Parathyroid adenoma (tissue), 2 donors: ENCODE measurements around the gene MVB12A.

ENCODE experiments used
- H2AFZ ChIP-seq: fragments of 300-600 bp; sonication (generic); one replicate; pipeline ENCODE4 v1.7.0; 2017; ENCODE audit warnings: antibody characterized with exemption, mild to moderate bottlenecking
- H3K27ac ChIP-seq: fragments of 300-600 bp; sonication (generic); one replicate; pipeline ENCODE4 v1.7.0; 2017
- H3K27me3 ChIP-seq: fragments of 300-600 bp; sonication (generic); one replicate; pipeline ENCODE4 v1.7.0; 2017; ENCODE audit warnings: low read length; ENCODE audit not compliant: control insufficient read depth, insufficient read depth
- H3K36me3 ChIP-seq: fragments of 300-600 bp; sonication (generic); one replicate; pipeline ENCODE4 v1.7.0; 2017; ENCODE audit warnings: low read length; ENCODE audit not compliant: control insufficient read depth, insufficient read depth
- H3K4me1 ChIP-seq: fragments of 300-600 bp; sonication (generic); one replicate; pipeline ENCODE4 v1.7.0; 2017; ENCODE audit warnings: control low read depth
- H3K4me2 ChIP-seq: fragments of 300-600 bp; sonication (generic); one replicate; pipeline ENCODE4 v1.7.0; 2017; ENCODE audit warnings: low read length
- H3K4me3 ChIP-seq: fragments of 300-600 bp; sonication (generic); one replicate; pipeline ENCODE4 v1.7.0; 2017; ENCODE audit warnings: low read depth, low read length
- H3K79me2 ChIP-seq: fragments of 300-600 bp; sonication (generic); one replicate; pipeline ENCODE4 v1.7.0; 2017; ENCODE audit warnings: control low read depth
- H3K9ac ChIP-seq: fragments of 300-600 bp; sonication (generic); one replicate; pipeline ENCODE4 v1.7.0; 2017; ENCODE audit warnings: mild to moderate bottlenecking
- H3K9me3 ChIP-seq: fragments of 300-600 bp; sonication (generic); one replicate; pipeline ENCODE4 v1.7.0; 2017; ENCODE audit warnings: low read length; ENCODE audit not compliant: control insufficient read depth
- TF ChIP-seq, protein P1 (sequence below): fragments of 300-600 bp; sonication (generic); IDR thresholded peaks from one replicate; pipeline ENCODE4 v1.7.0; 2017; ENCODE audit warnings: antibody characterized with exemption, mild to moderate bottlenecking
- donor health status: primary hyperparathyroidism.

MVB12A gene

DNA sequence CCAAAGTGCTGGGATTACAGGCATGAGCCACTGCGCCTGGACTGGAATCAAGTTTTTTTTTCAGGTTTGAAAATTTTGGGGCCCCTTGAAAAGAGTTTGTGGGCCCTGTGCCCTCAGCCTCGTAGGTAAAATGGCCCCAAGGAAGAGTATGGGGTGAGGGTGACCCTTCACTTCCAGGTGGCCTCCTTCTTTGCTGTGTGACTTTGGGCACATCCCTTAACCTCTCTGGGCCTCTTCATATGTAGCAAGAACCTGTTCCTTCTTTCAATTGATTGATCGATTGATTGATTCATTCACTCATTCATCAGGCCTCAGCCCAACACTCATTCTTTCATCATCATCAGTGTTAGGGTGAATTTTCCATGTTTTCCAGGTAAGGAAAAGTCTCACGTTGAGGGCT lies 32.0 kb downstream of the MVB12A start:
- TF ChIP-seq, protein P1, sequence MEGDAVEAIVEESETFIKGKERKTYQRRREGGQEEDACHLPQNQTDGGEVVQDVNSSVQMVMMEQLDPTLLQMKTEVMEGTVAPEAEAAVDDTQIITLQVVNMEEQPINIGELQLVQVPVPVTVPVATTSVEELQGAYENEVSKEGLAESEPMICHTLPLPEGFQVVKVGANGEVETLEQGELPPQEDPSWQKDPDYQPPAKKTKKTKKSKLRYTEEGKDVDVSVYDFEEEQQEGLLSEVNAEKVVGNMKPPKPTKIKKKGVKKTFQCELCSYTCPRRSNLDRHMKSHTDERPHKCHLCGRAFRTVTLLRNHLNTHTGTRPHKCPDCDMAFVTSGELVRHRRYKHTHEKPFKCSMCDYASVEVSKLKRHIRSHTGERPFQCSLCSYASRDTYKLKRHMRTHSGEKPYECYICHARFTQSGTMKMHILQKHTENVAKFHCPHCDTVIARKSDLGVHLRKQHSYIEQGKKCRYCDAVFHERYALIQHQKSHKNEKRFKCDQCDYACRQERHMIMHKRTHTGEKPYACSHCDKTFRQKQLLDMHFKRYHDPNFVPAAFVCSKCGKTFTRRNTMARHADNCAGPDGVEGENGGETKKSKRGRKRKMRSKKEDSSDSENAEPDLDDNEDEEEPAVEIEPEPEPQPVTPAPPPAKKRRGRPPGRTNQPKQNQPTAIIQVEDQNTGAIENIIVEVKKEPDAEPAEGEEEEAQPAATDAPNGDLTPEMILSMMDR = no peak
- Histone ChIP-seq H3K27me3 (no peaks in the 10 kb centered on the region), H3K9me3 (no peaks in the 10 kb centered on the region), H2AFZ (no peak overlapping the region), H3K79me2 (no peaks in the 10 kb centered on the region), H3K9ac (no peak overlapping the region), H3K36me3 (no peaks in the 10 kb centered on the region), H3K4me1 (no peaks in the 10 kb centered on the region), H3K4me3 (no peak overlapping the region), H3K27ac (no peak overlapping the region), H3K4me2 (no peak overlapping the region)

DNA sequence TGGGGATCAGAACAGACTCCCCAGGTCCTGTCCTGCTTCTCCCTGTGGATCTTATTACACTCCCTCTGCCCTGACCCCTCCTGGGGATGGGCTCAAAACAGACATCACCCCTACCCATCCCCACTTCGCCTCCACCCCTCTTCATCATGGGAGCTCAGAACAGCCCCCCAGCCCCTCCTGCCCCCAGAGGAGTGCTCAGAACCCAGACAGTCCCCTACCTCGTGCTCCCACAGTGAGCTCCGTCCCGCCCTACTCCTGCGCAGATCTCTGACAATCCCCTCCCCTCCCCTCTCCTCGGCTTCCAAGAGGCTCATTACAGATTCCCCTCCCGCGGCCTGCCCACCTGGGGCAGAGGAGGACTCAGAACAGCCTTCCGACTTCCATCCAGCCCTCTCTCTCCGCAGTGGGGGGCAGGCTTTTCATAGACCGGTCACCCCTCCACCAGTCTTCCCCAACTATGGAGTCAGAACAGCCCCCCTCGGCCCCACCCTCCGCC lies 34.8 kb downstream of the MVB12A start:
- H3K36me3 ChIP-seq = no peaks in the 10 kb centered on the region
- H3K79me2 ChIP-seq = no peaks in the 10 kb centered on the region
- no peak overlapping the region for H3K4me3 ChIP-seq
- no peak overlapping the region for H3K9ac ChIP-seq
- H3K9me3 ChIP-seq = no peaks in the 10 kb centered on the region
- H3K27ac ChIP-seq = no peak overlapping the region
- H2AFZ ChIP-seq = no peak overlapping the region
- TF ChIP-seq, protein P1 = no peak
- H3K27me3 ChIP-seq = no peaks in the 10 kb centered on the region
- H3K4me1 ChIP-seq = no peaks in the 10 kb centered on the region
- H3K4me2 ChIP-seq = no peak overlapping the region

DNA sequence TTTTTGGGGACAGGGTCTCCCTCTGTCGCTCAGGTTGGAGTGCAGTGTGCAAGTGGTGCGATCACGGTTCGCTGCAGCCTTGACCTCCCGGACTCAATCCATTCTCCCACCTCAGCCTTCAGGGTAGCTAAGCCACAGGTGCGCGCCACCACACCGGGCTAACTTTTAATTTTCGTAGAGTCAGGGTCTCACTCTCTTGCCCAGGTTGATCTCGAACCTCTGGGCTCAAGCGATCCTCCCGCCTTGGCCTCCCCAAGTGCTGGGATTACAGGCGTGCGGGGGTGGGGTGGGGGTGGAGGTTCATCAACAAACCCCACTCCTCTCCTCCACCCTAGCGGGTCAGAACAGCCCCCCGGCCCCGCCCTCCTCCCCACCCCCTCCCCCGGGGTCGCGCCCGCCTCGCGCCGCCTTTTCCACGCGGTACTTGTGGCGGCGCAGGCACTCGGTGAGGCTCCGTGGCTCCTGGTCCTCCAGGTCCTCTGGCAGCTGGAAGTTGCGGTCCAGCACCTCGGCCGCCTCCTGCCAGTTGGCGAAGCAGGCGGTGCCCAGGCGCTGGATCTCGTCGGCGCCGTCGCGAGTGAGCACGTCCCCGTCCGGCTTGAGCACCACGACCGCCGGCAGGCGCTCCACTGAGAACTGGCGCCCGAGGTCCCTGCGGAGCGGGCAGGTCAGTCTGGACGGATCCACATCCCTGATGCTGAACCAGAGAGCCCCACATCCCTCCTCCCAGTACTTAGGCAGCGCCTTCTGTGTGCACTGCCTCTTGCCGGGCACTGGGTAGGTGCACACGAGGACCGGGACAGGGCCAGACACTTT lies 35.7 kb downstream of the MVB12A start:
- H3K79me2 ChIP-seq = no peaks in the 10 kb centered on the region
- H2AFZ ChIP-seq = peak overlapping the region; percentile 42
- H3K36me3 ChIP-seq = no peaks in the 10 kb centered on the region
- no peak overlapping the region for H3K9ac ChIP-seq
- H3K9me3 ChIP-seq = no peaks in the 10 kb centered on the region
- H3K27ac ChIP-seq = no peak overlapping the region
- TF ChIP-seq, protein P1 = no peak
- no peaks in the 10 kb centered on the region for H3K27me3 ChIP-seq
- H3K4me2 ChIP-seq = peak overlapping the region; percentile 35
- H3K4me3 ChIP-seq = no peak overlapping the region
- no peaks in the 10 kb centered on the region for H3K4me1 ChIP-seq

DNA sequence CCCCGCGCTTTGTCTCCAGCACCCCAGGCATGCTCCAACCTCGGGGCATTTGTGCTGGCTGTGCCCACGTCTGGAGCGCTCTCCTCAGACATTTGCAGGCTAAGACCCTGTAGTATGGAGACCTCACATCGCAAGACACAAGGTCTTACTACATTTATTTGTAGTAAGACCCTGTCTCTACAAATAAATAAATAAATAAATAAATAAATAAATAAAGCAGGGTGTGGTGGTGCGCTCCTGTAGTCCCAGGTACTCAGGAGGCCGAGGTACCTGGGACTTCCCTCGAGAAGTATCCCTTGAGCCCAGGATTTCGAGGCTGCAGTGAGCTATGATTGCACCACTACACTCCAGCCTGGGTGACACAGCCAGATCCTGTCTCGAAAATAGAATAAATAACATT lies 36.3 kb downstream of the MVB12A start:
- Histone ChIP-seq H3K27ac (no peak overlapping the region), H2AFZ (no peak overlapping the region), H3K79me2 (no peaks in the 10 kb centered on the region), H3K4me3 (no peak overlapping the region), H3K36me3 (no peaks in the 10 kb centered on the region), H3K9ac (no peak overlapping the region), H3K4me2 (no peak overlapping the region), H3K27me3 (no peaks in the 10 kb centered on the region), H3K4me1 (no peaks in the 10 kb centered on the region), H3K9me3 (no peaks in the 10 kb centered on the region)
- TF ChIP-seq, protein P1 = no peak

DNA sequence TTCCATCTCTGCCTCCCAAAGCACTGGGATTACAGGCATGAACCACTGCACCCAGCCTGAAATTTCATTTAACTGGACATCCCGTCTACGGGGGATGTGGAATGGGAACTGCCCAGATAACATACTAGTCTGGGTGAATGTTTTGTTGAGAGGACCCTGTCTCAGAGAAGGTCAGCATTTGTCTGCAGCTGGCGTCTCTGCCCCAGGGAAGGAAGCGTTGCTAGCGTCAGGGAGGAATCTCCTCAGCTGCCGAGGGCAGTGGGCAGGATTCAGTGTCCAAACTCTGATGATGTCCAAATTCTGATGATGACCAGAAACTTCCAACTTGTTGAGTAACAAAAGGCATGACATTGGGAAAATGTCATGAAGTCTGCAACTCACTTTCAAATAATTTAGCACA lies 37.8 kb downstream of the MVB12A start:
- H3K4me3 ChIP-seq = no peak overlapping the region
- no peaks in the 10 kb centered on the region for H3K36me3 ChIP-seq
- TF ChIP-seq, protein P1 = no peak
- no peak overlapping the region for H3K27ac ChIP-seq
- no peak overlapping the region for H3K9ac ChIP-seq
- no peak overlapping the region for H3K4me2 ChIP-seq
- no peaks in the 10 kb centered on the region for H3K4me1 ChIP-seq
- H3K9me3 ChIP-seq = no peaks in the 10 kb centered on the region
- no peak overlapping the region for H2AFZ ChIP-seq
- H3K27me3 ChIP-seq = no peaks in the 10 kb centered on the region
- H3K79me2 ChIP-seq = no peaks in the 10 kb centered on the region
